ENCODE results near the gene SYT15.
A peak's percentile ranks its signal among the peaks of the same experiment; 100 is the strongest.
"Not testable (repeated sequence)": the region's sequence is repeated elsewhere in the genome, so short reads cannot be mapped to it uniquely, and the experiment has no call there.

Gene SYT15

DNA sequence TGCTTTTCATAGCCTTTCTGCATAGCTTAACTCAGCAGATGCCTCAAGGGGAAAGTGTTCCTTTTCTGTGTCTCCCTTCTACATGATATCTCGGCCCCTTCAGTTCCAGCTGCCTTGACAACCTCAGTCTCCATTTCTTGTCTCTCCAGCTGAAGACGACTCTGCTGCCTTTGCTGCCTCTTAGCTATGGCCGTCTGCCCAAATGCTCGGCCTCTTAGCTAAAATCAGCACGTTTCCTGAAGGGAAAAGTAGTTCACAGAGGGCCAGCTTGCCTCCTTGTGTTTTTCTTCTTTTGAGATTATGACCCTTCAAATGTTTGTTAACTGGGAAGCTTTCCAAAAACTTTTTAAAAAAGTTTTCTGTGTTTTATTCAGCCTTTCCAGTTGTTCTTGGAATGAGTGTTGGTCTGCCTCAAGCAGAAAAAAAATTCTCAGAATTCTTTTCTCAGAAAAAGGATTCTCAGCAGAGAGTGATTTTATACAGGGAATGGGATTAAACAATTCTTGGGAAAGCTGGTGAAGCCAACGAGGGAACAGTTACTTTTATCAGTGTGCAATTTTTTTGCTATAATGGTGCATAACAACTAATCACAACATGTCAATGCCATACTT, 15.6 kb downstream of the SYT15 start:
- H3K36me3 ChIP-seq (ENCODE audit: control insufficient read depth in 4 of 4, insufficient read depth in 4 of 4, low read length in 3 of 4); DNase-seq; H3K27me3 ChIP-seq (replicated peaks in 2 of 5; ENCODE audit: control insufficient read depth in 4 of 5, insufficient read depth in 5 of 5, low read length in 4 of 5); H3K9me3 ChIP-seq (ENCODE audit: control extremely low read depth in 1 of 5, control insufficient read depth in 4 of 5, insufficient read depth in 2 of 5, low read depth in 1 of 5, low read length in 4 of 5); CTCF ChIA-PET; H3K4me3 ChIP-seq (ENCODE audit: control insufficient read depth in 1 of 7, extremely low read depth in 1 of 7, insufficient read depth in 4 of 7, low read depth in 2 of 7, low read length in 6 of 7); POLR2A ChIA-PET; H3K27ac ChIP-seq (ENCODE audit: insufficient read depth in 1 of 2, low read depth in 1 of 2, low read length in 2 of 2, poor library complexity in 1 of 2, severe bottlenecking in 2 of 2); H3K4me1 ChIP-seq (ENCODE audit: control extremely low read depth in 1 of 4, control insufficient read depth in 4 of 4, insufficient read depth in 4 of 4, low read length in 3 of 4): not testable (repeated sequence)
- no CpG with 5 or more reads among the region's 6 CpGs for WGBS (ENCODE audit: insufficient coverage)

DNA sequence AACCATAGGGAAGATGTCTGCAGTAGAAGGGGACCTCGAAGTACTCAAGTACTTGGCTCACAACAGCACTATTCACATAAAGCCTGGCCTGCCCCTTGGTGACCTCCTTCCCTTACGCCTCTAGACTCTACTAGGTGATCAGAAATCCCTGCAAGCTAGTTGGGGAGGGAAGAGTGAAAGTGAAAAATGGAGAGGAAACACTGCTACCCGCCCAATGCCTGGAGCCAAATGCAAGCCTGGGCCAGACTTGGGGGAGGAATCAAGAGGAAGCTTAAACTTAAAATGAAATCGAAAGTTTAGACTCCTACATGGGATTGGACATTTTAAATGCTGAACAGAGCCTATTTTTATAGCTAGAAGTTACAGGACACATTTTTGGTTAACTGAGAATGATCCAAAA, 17.6 kb downstream of the SYT15 start:
- POLR2A ChIA-PET; H3K36me3 ChIP-seq (ENCODE audit: control insufficient read depth in 4 of 4, insufficient read depth in 4 of 4, low read length in 3 of 4); H3K27ac ChIP-seq (ENCODE audit: insufficient read depth in 1 of 2, low read depth in 1 of 2, low read length in 2 of 2, poor library complexity in 1 of 2, severe bottlenecking in 2 of 2); H3K9me3 ChIP-seq (ENCODE audit: control extremely low read depth in 1 of 5, control insufficient read depth in 4 of 5, insufficient read depth in 2 of 5, low read depth in 1 of 5, low read length in 4 of 5); CTCF ChIA-PET; H3K4me1 ChIP-seq (ENCODE audit: control extremely low read depth in 1 of 4, control insufficient read depth in 4 of 4, insufficient read depth in 4 of 4, low read length in 3 of 4); H3K27me3 ChIP-seq (replicated peaks in 2 of 5; ENCODE audit: control insufficient read depth in 4 of 5, insufficient read depth in 5 of 5, low read length in 4 of 5): not testable (repeated sequence)
- no CpG with 5 or more reads among the region's 4 CpGs for WGBS (ENCODE audit: insufficient coverage)
- H3K4me3 ChIP-seq (ENCODE audit: control insufficient read depth in 1 of 7, extremely low read depth in 1 of 7, insufficient read depth in 4 of 7, low read depth in 2 of 7, low read length in 6 of 7): peak overlapping the region in 1 of 7 experiments; percentile 47
- DNase-seq: peak in 1 of 3 donors; percentile 25

DNA sequence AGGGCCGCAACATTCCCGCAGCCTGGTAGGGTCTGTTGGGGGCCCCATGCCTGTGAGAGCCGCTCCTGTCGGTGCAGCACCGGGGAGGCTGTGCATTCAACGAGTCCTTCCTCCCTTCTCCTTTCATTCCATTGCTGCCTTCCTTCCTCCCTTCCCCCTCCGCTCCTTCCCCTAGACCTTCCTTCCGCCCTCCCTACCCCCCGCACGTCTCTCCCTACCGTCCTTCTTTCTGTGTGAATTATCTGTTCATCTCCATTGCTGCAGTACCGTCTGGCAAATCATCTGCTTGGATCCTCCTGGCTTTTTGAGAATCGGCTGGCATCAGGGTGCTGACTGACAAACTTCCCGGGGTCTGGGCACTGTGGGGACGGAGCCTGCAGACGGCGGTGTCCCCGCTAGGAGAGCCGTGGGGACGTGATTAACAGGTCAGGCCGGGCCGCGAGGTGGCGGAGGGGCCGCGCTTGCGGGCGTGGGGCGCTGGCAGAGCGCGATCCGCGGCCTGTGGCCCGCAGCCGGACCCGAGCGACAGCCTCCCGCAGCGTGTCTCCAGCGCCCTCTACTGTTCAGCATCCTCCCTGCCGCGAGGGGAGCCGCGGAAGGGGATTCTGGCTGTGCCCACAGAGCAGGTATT, 18.8 kb downstream of the SYT15 start:
- CTCF ChIA-PET; POLR2A ChIA-PET; H3K36me3 ChIP-seq (ENCODE audit: control insufficient read depth in 4 of 4, insufficient read depth in 4 of 4, low read length in 3 of 4); H3K27me3 ChIP-seq (replicated peaks in 2 of 5; ENCODE audit: control insufficient read depth in 4 of 5, insufficient read depth in 5 of 5, low read length in 4 of 5); H3K9me3 ChIP-seq (ENCODE audit: control extremely low read depth in 1 of 5, control insufficient read depth in 4 of 5, insufficient read depth in 2 of 5, low read depth in 1 of 5, low read length in 4 of 5); H3K4me1 ChIP-seq (ENCODE audit: control extremely low read depth in 1 of 4, control insufficient read depth in 4 of 4, insufficient read depth in 4 of 4, low read length in 3 of 4); H3K27ac ChIP-seq (ENCODE audit: insufficient read depth in 1 of 2, low read depth in 1 of 2, low read length in 2 of 2, poor library complexity in 1 of 2, severe bottlenecking in 2 of 2): not testable (repeated sequence)
- no CpG with 5 or more reads among the region's 44 CpGs for WGBS (ENCODE audit: insufficient coverage)
- H3K4me3 ChIP-seq (ENCODE audit: control insufficient read depth in 1 of 7, extremely low read depth in 1 of 7, insufficient read depth in 4 of 7, low read depth in 2 of 7, low read length in 6 of 7): peak overlapping the region in 4 of 7 experiments; percentile 36 to 68 (median 44)
- DNase-seq: peak in 1 of 3 donors; percentile 30

DNA sequence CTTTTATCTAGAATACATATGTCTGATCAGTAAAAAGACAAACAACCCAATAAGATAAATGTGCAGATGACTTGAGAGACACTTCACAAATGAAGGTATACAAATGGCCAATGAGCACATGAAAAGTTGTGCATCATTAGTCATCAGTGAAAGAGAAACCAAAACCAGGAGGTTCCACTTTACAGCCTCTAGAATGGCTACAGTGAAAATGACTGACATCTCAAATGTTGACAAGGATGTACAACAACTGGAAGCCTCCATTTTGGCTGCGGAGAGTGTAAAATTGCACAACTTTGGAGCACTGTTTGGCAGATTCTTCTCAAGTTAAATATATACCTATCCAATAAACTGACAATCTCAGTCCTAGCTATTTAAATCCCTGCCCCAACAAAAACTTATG, 21.6 kb downstream of the SYT15 start:
- H3K9me3 ChIP-seq (ENCODE audit: control extremely low read depth in 1 of 5, control insufficient read depth in 4 of 5, insufficient read depth in 2 of 5, low read depth in 1 of 5, low read length in 4 of 5); DNase-seq; POLR2A ChIA-PET; H3K27me3 ChIP-seq (replicated peaks in 2 of 5; ENCODE audit: control insufficient read depth in 4 of 5, insufficient read depth in 5 of 5, low read length in 4 of 5); H3K4me3 ChIP-seq (ENCODE audit: control insufficient read depth in 1 of 7, extremely low read depth in 1 of 7, insufficient read depth in 4 of 7, low read depth in 2 of 7, low read length in 6 of 7); H3K27ac ChIP-seq (ENCODE audit: insufficient read depth in 1 of 2, low read depth in 1 of 2, low read length in 2 of 2, poor library complexity in 1 of 2, severe bottlenecking in 2 of 2); H3K36me3 ChIP-seq (ENCODE audit: control insufficient read depth in 4 of 4, insufficient read depth in 4 of 4, low read length in 3 of 4); H3K4me1 ChIP-seq (ENCODE audit: control extremely low read depth in 1 of 4, control insufficient read depth in 4 of 4, insufficient read depth in 4 of 4, low read length in 3 of 4); CTCF ChIA-PET: not testable (repeated sequence)
- no CpG with 5 or more reads among the region's 1 CpG for WGBS (ENCODE audit: insufficient coverage)

DNA sequence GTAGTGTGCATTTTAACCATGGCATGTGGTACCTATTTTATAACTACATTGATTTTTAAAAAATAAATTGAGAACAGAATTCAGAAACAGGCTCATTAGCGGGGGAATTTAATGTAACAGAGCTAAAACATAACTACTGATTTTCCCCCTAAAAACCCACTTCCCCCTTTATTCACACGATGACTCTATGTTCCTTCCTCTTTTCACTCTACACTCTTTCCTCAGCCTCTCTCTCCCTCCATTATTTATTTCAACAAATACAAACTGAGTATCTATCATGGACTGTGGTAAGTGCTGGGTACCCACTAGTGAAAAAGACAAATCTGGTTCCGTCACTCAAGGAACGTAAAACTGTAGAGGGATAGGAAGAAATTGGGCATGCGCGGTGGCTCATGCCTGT, 36.6 kb downstream of the SYT15 start:
- H3K36me3 ChIP-seq (ENCODE audit: control insufficient read depth in 4 of 4, insufficient read depth in 4 of 4, low read length in 3 of 4); DNase-seq; H3K27ac ChIP-seq (ENCODE audit: insufficient read depth in 1 of 2, low read depth in 1 of 2, low read length in 2 of 2, poor library complexity in 1 of 2, severe bottlenecking in 2 of 2); H3K4me3 ChIP-seq (ENCODE audit: control insufficient read depth in 1 of 7, extremely low read depth in 1 of 7, insufficient read depth in 4 of 7, low read depth in 2 of 7, low read length in 6 of 7); CTCF ChIA-PET; POLR2A ChIA-PET; H3K27me3 ChIP-seq (replicated peaks in 2 of 5; ENCODE audit: control insufficient read depth in 4 of 5, insufficient read depth in 5 of 5, low read length in 4 of 5); H3K9me3 ChIP-seq (ENCODE audit: control extremely low read depth in 1 of 5, control insufficient read depth in 4 of 5, insufficient read depth in 2 of 5, low read depth in 1 of 5, low read length in 4 of 5); H3K4me1 ChIP-seq (ENCODE audit: control extremely low read depth in 1 of 4, control insufficient read depth in 4 of 4, insufficient read depth in 4 of 4, low read length in 3 of 4): not testable (repeated sequence)
- WGBS (ENCODE audit: insufficient coverage): no CpG with 5 or more reads among the region's 6 CpGs

DNA sequence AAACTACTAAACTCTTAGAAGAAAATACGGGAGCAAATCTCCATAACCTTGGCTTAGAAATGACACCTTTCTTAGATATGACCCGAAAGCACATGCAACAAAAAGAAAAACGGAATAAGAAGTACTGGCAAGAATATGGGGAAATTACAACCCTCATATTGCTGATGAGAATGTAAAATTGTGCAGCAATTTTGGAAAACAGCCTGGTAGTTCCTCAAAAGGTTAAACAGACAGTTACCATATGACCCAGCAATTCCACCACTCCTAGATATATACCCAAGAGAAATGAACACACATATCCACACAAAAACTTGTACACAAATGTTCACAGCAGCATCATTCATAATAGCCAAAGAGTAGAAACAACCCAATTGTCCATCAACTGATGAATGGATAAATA, 37.3 kb downstream of the SYT15 start:
- H3K4me1 ChIP-seq (ENCODE audit: control extremely low read depth in 1 of 4, control insufficient read depth in 4 of 4, insufficient read depth in 4 of 4, low read length in 3 of 4); H3K9me3 ChIP-seq (ENCODE audit: control extremely low read depth in 1 of 5, control insufficient read depth in 4 of 5, insufficient read depth in 2 of 5, low read depth in 1 of 5, low read length in 4 of 5); H3K4me3 ChIP-seq (ENCODE audit: control insufficient read depth in 1 of 7, extremely low read depth in 1 of 7, insufficient read depth in 4 of 7, low read depth in 2 of 7, low read length in 6 of 7); CTCF ChIA-PET; H3K27ac ChIP-seq (ENCODE audit: insufficient read depth in 1 of 2, low read depth in 1 of 2, low read length in 2 of 2, poor library complexity in 1 of 2, severe bottlenecking in 2 of 2); H3K27me3 ChIP-seq (replicated peaks in 2 of 5; ENCODE audit: control insufficient read depth in 4 of 5, insufficient read depth in 5 of 5, low read length in 4 of 5); H3K36me3 ChIP-seq (ENCODE audit: control insufficient read depth in 4 of 4, insufficient read depth in 4 of 4, low read length in 3 of 4); POLR2A ChIA-PET; DNase-seq: not testable (repeated sequence)
- WGBS (ENCODE audit: insufficient coverage): no CpG with 5 or more reads among the region's 3 CpGs

DNA sequence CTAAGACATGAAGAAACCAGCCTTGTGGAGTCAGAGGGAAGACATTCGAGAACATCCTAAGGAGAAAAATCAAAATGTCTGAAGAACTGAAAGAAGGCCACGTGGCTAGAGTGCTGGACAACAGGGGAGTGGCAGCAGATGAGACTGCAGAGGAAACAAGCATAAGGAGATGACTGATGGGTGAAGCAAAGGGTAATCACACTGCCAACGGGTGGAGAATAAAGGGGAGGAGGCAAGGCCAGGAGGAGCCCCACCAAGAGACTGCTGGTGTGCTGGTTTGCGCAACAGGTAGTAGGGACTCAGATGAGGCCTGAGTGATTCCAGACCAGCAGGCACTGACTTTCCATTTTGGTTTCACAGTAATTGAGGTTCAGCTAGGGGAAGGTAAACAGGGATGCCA, 38.2 kb downstream of the SYT15 start:
- WGBS (ENCODE audit: insufficient coverage): 88% methylated on average over 1 of the region's 4 CpGs
- POLR2A ChIA-PET; H3K4me1 ChIP-seq (ENCODE audit: control extremely low read depth in 1 of 4, control insufficient read depth in 4 of 4, insufficient read depth in 4 of 4, low read length in 3 of 4); DNase-seq; H3K9me3 ChIP-seq (ENCODE audit: control extremely low read depth in 1 of 5, control insufficient read depth in 4 of 5, insufficient read depth in 2 of 5, low read depth in 1 of 5, low read length in 4 of 5); H3K27me3 ChIP-seq (replicated peaks in 2 of 5; ENCODE audit: control insufficient read depth in 4 of 5, insufficient read depth in 5 of 5, low read length in 4 of 5); H3K36me3 ChIP-seq (ENCODE audit: control insufficient read depth in 4 of 4, insufficient read depth in 4 of 4, low read length in 3 of 4); CTCF ChIA-PET; H3K27ac ChIP-seq (ENCODE audit: insufficient read depth in 1 of 2, low read depth in 1 of 2, low read length in 2 of 2, poor library complexity in 1 of 2, severe bottlenecking in 2 of 2); H3K4me3 ChIP-seq (ENCODE audit: control insufficient read depth in 1 of 7, extremely low read depth in 1 of 7, insufficient read depth in 4 of 7, low read depth in 2 of 7, low read length in 6 of 7): not testable (repeated sequence)

Measured in common myeloid progenitor, CD34-positive (primary cell).